ENCODE measurements around the gene TSGA10. TPM values are rescaled to one million over a fixed set of nuclear protein-coding genes. Genes with fewer than 3 reads are reported as not detected.

TSGA10 gene
- total RNA-seq, 1 experiment from 2014 or later: 6.6 TPM

DNA sequence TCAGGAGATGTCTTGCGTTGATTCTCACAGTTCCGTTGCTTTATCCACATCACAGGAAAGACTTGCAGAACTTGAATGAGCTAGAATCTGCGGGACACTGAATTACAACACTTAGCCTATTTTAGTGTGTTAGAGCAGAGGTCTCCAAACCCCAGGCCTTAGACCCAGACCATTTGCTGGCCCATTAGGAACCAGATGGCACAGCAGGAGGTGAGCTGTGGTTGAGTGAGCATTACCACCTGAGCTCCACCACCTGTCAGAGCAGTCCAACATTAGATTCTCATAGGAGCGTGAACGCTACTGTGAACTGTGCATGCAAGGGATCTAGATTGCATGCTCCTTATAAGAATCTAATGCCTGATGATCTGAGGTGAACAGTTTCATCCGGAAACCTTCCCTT, 30.1 kb upstream of the TSGA10 start:
- H3K27me3 ChIP-seq (ENCODE audit: insufficient read depth, low read length): no peaks in the 10 kb centered on the region
- H3K36me3 ChIP-seq (ENCODE audit: control insufficient read depth in 1 of 2, insufficient read depth in 2 of 2, low read length in 2 of 2): peaks cover 3 to 15% of the 10 kb centered on the region in 2 experiments; a peak in 3 of 4 replicates
- no peak overlapping the region for H3K9ac ChIP-seq (ENCODE audit: low read length)
- no peak overlapping the region for H3K4me3 ChIP-seq (replicated peaks in 1 of 2; ENCODE audit: low read depth in 1 of 2, low read length in 2 of 2)
- ATAC-seq (no peak), DNase-seq (ENCODE audit: low read depth, low spot score) (no peak)
- no peaks in the 10 kb centered on the region for H3K9me2 ChIP-seq (ENCODE audit: insufficient read depth)
- no TSS peak for BruUV-seq (replicated peaks)
- POLR2A ChIA-PET: no interaction called here
- peaks cover 8 to 19% of the 10 kb centered on the region in 2 experiments; a peak in 3 of 4 replicates for H3K4me1 ChIP-seq (ENCODE audit: control insufficient read depth in 1 of 2, insufficient read depth in 2 of 2, low read length in 2 of 2)
- RAD21 ChIA-PET (ENCODE audit: low non-redundant PET in 1 of 2, low total read pairs in 2 of 2, uncharacterized antibody in 2 of 2, unreplicated experiment in 2 of 2): no interaction called here
- TF ChIP-seq ZNF274 (IDR thresholded peaks at IDR 0.05; ENCODE audit: low read depth, low read length): no peak
- TF ChIP-seq CEBPB (IDR thresholded peaks at IDR 0.05; ENCODE audit: low read depth): no peak
- TF ChIP-seq, protein P1, sequence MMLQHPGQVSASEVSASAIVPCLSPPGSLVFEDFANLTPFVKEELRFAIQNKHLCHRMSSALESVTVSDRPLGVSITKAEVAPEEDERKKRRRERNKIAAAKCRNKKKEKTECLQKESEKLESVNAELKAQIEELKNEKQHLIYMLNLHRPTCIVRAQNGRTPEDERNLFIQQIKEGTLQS (IDR thresholded peaks at IDR 0.05): no peak
- no peak for TF ChIP-seq FOSL1 (IDR thresholded peaks at IDR 0.05; ENCODE audit: low read depth)
- TF ChIP-seq SIN3A (IDR thresholded peaks at IDR 0.05; ENCODE audit: low read depth): no peak
- TF ChIP-seq, protein P2, sequence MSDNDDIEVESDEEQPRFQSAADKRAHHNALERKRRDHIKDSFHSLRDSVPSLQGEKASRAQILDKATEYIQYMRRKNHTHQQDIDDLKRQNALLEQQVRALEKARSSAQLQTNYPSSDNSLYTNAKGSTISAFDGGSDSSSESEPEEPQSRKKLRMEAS (IDR thresholded peaks at IDR 0.05): no peak
- no peak for TF ChIP-seq TCF7L2 (IDR thresholded peaks at IDR 0.05; ENCODE audit: borderline replicate concordance, extremely low read depth, insufficient read depth, insufficient read length)
- no peak for TF ChIP-seq POLR2AphosphoS5 (IDR thresholded peaks at IDR 0.05; ENCODE audit: low read depth, low read length)
- TF ChIP-seq YY1 (IDR thresholded peaks at IDR 0.05; ENCODE audit: extremely low read depth, insufficient replicate concordance, low read depth, low read length): no peak
- no peak for TF ChIP-seq EGR1 (IDR thresholded peaks at IDR 0.05; ENCODE audit: low read depth)
- TF ChIP-seq ELF1 (IDR thresholded peaks at IDR 0.05; ENCODE audit: borderline replicate concordance, low read depth): no peak
- no peak for TF ChIP-seq JUND (IDR thresholded peaks at IDR 0.05)
- TF ChIP-seq POLR2A (IDR thresholded peaks at IDR 0.05; ENCODE audit: borderline replicate concordance, extremely low read depth, insufficient read depth, insufficient read length): no peak
- TF ChIP-seq, protein P3, sequence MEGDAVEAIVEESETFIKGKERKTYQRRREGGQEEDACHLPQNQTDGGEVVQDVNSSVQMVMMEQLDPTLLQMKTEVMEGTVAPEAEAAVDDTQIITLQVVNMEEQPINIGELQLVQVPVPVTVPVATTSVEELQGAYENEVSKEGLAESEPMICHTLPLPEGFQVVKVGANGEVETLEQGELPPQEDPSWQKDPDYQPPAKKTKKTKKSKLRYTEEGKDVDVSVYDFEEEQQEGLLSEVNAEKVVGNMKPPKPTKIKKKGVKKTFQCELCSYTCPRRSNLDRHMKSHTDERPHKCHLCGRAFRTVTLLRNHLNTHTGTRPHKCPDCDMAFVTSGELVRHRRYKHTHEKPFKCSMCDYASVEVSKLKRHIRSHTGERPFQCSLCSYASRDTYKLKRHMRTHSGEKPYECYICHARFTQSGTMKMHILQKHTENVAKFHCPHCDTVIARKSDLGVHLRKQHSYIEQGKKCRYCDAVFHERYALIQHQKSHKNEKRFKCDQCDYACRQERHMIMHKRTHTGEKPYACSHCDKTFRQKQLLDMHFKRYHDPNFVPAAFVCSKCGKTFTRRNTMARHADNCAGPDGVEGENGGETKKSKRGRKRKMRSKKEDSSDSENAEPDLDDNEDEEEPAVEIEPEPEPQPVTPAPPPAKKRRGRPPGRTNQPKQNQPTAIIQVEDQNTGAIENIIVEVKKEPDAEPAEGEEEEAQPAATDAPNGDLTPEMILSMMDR (IDR thresholded peaks at IDR 0.05 in 2 of 3, conservative IDR thresholded peaks at IDR 0.05 in 1 of 3; ENCODE audit: borderline replicate concordance in 1 of 3, insufficient read depth in 1 of 3, low read depth in 2 of 3, low read length in 2 of 3): no peak
- TF ChIP-seq SP1 (IDR thresholded peaks at IDR 0.05; ENCODE audit: low read depth): no peak
- TF ChIP-seq CBX3 (IDR thresholded peaks at IDR 0.05; ENCODE audit: low read depth): no peak
- no peak for TF ChIP-seq REST (IDR thresholded peaks at IDR 0.05; ENCODE audit: low read depth)
- intact Hi-C loops (cut with micrococcal nuclease): no loop called here
- no peaks in the 10 kb centered on the region for H4K20me1 ChIP-seq (ENCODE audit: insufficient read depth)
- no peak overlapping the region for H3K4me2 ChIP-seq (ENCODE audit: low read length)
- H3K27ac ChIP-seq (ENCODE audit: low read depth, low read length): no peak overlapping the region
- no peak overlapping the region for H2AFZ ChIP-seq (ENCODE audit: low read depth, low read length, poor library complexity, severe bottlenecking)
- H3K79me2 ChIP-seq (ENCODE audit: insufficient read depth, low read length): peaks cover 90% of the 10 kb centered on the region
- CTCF ChIA-PET: no interaction called here
- H3K9me3 ChIP-seq (ENCODE audit: control insufficient read depth in 1 of 2, insufficient read depth in 1 of 2, low read depth in 1 of 2, low read length in 2 of 2): no peaks in the 10 kb centered on the region

All from HCT116 (cell line).